Sigmoid colon (tissue), 7 donors: ENCODE results near the gene MSI1. TPM values are rescaled to one million over a fixed set of nuclear protein-coding genes. Genes with fewer than 3 reads are reported as not detected.
"Not testable (repeated sequence)": the region's sequence is repeated elsewhere in the genome, so short reads cannot be mapped to it uniquely, and the experiment has no call there.

Source experiments
- DNase-seq: peaks from one replicate; pipeline ENCODE4 v3.0.0-alpha.2; 2019
- H3K27ac ChIP-seq, 4 donors: fragments of 200-600 bp; sonication (generic); one replicate each; pipeline ENCODE4 v1.5.1; 2016 to 2019; ENCODE audit warnings: mild to moderate bottlenecking in 1 of 4
- H3K27me3 ChIP-seq, 3 donors: fragments of 200-600 bp; sonication (generic); one replicate each; pipeline ENCODE4 v1.5.1; 2019; ENCODE audit warnings: mild to moderate bottlenecking in 1 of 3
- H3K36me3 ChIP-seq, 4 donors: fragments of 200-600 bp; sonication (generic); one replicate each; pipeline ENCODE4 v1.5.1; 2016 to 2019
- H3K4me1 ChIP-seq, 4 donors: fragments of 200-600 bp; sonication (generic); one replicate each; pipeline ENCODE4 v1.5.1; 2017 to 2019
- H3K4me3 ChIP-seq, 4 donors: fragments of 200-600 bp; sonication (generic); one replicate each; pipeline ENCODE4 v1.5.1; 2017 to 2019; ENCODE audit warnings: mild to moderate bottlenecking in 2 of 4, moderate library complexity in 1 of 4
- H3K9me3 ChIP-seq, 4 donors: fragments of 200-600 bp in 3 of 4; sonication (generic) in 3 of 4; one replicate each; pipeline versions ENCODE4 v1.5.1 to v1.6.1; 2013 to 2019
- CTCF ChIP-seq, 4 experiments: fragments of 450-650 bp in 3 of 4; fragments of 200-600 bp in 1 of 4; IDR thresholded peaks; one replicate each; pipeline ENCODE4 v1.5.1; 2016 to 2019; ENCODE audit warnings: antibody characterized with exemption in 4 of 4, mild to moderate bottlenecking in 3 of 4, moderate library complexity in 2 of 4
- EP300 ChIP-seq, 4 donors: sonication (generic); formaldehyde crosslinking; IDR thresholded peaks; one replicate each; pipeline ENCODE4 v1.6.1; 2017; ENCODE audit warnings: antibody characterized with exemption in 4 of 4
- POLR2A ChIP-seq, 2 donors: fragments of 450-650 bp; IDR thresholded peaks; one replicate each; pipeline ENCODE4 v1.6.1; 2016; ENCODE audit warnings: antibody characterized with exemption in 2 of 2, mild to moderate bottlenecking in 2 of 2, moderate library complexity in 2 of 2
- POLR2AphosphoS5 ChIP-seq, 4 donors: sonication (generic); formaldehyde crosslinking; IDR thresholded peaks; one replicate each; pipeline ENCODE4 v1.6.1; 2017; ENCODE audit warnings: antibody characterized with exemption in 4 of 4
- WGBS, 2 donors: extraction: QIAGEN DNeasy Blood & Tissue Kit; methylation state at CpG; one replicate each; pipeline ENCODE4 v1.1.7; 2013; 5-methylcytosine and 5-hydroxymethylcytosine counted together
- intact Hi-C: fragments of 100-400 bp; cut with DNase I; formaldehyde crosslinking; loops from one replicate; pipeline ENCODE4 v1.15.1; 2023
- polyA plus RNA-seq, 3 donors: library from polyadenylated mRNA; stranded (reverse); fragments of 200-250 nt; gene quantifications; one replicate each; pipeline ENCODE4 v1.2.3, GENCODE V29; 2013
- total RNA-seq, 4 donors: library from RNA; depleted of rRNA; stranded (reverse); fragments of >200 nt; gene quantifications; one replicate each; pipeline ENCODE4 v1.1.0, GENCODE V29; 2016
- donor health status: healthy with polysubstance abuse.
- donor health status: Bipolar disorder and iron deficiency.
- donor health status: healthy.

Gene MSI1
- total and polyA plus RNA-seq, 7 donors = 0.60 to 1.2 (median 0.91) TPM; not detected in 3

DNA sequence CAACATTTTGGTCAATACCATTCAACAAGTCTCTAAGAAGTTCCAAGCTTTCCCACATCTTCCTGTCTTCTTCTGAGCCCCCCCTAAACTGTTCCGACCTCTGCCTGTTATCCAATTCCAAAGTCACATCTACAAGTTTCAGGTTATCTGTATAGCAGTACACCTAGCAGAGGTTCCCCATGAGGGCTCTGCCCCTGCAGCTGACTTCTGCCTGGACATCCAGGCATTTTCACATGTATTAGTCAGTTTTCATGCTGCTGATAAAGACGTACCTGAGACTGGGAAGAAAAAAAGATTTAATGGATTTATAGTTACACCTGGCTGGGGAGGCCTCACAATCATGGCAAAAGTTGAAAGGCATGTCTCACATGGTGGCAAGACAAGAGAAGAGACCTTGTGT is 31.2 kb downstream of the MSI1 start:
- Histone ChIP-seq H3K36me3 (no peaks in the 10 kb centered on the region), H3K9me3 (peaks cover 0 to 7% (median 0%) of the 10 kb centered on the region in 4 donors), H3K4me1 (no peaks in the 10 kb centered on the region), H3K27ac (no peak overlapping the region), H3K27me3 (peaks cover 0 to 7% (median 0%) of the 10 kb centered on the region in 3 donors), H3K4me3 (no peak overlapping the region)
- intact Hi-C loops = no loop called here
- DNase-seq = no peak
- no peak for TF ChIP-seq POLR2AphosphoS5 (IDR thresholded peaks at IDR 0.05)
- TF ChIP-seq POLR2A (IDR thresholded peaks at IDR 0.05) = no peak
- TF ChIP-seq CTCF (IDR thresholded peaks at IDR 0.05) = no peak
- no peak for TF ChIP-seq EP300 (IDR thresholded peaks at IDR 0.05)
- 90 to 92% methylated on average over 2 of the region's 2 CpGs for WGBS, 2 donors

DNA sequence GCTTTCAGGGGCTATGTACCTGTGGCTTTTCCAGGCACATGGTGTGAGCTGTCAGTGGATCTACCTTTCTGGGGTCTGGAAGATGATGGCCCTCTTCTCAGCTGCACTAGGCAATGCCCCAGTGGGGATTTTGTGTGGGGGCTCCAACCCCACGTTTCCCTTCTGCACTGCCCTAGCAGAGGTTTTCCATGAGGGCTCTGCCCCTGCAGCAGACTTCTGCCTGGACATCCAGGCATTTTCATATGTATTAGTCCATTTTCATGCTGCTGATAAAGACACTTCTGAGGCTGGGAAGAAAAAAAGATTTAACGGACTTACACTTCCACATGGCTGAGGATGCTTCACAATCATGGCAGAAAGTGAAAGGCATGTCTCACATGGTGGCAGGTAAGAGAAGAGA is 32.6 kb downstream of the MSI1 start:
- H3K36me3 ChIP-seq, intact Hi-C loops, H3K9me3 ChIP-seq, H3K27ac ChIP-seq, DNase-seq, H3K4me1 ChIP-seq, H3K27me3 ChIP-seq, H3K4me3 ChIP-seq: not testable (repeated sequence)
- WGBS, 2 donors = 93 to 94% methylated on average over 2 of the region's 2 CpGs

DNA sequence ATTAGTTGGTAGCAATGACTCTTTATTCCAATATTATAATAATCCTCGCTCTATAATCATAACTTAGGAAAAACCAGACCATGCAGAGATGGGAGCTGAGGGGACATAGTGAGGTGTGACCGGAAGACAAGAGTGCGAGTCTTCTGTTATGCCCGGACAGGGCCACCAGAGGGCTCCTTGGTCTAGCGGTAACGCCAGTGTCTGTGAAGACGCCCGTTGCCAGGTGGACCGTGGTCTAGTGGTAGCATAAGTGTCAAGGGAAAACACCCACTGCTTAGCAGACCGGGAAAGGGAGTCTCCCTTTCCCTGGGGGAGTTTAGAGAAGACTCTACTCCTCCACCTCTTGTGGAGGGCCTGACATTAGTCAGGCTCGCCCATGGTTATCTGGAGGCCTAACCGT is 33.5 kb downstream of the MSI1 start:
- H3K4me3 ChIP-seq, H3K27me3 ChIP-seq, H3K9me3 ChIP-seq, intact Hi-C loops, H3K4me1 ChIP-seq, H3K27ac ChIP-seq, H3K36me3 ChIP-seq: not testable (repeated sequence)
- DNase-seq = peak; percentile 74
- TF ChIP-seq CTCF (IDR thresholded peaks at IDR 0.05) = peak; percentile 38 to 57 (median 47)
- 18 to 20% methylated on average over 12 of the region's 12 CpGs for WGBS, 2 donors

GRCh38 chr12:120332523-120332922 is 36.4 kb downstream of the MSI1 start:
- no peaks in the 10 kb centered on the region for H3K27me3 ChIP-seq
- H3K4me1 ChIP-seq = no peaks in the 10 kb centered on the region
- no peak for DNase-seq
- H3K4me3 ChIP-seq = no peak overlapping the region
- H3K9me3 ChIP-seq = peaks cover 0 to 7% (median 0%) of the 10 kb centered on the region in 4 donors
- intact Hi-C loops = no loop called here
- TF ChIP-seq POLR2A (IDR thresholded peaks at IDR 0.05) = no peak
- TF ChIP-seq CTCF (IDR thresholded peaks at IDR 0.05) = no peak
- no peak for TF ChIP-seq POLR2AphosphoS5 (IDR thresholded peaks at IDR 0.05)
- no peak for TF ChIP-seq EP300 (IDR thresholded peaks at IDR 0.05)
- H3K27ac ChIP-seq = no peak overlapping the region
- 83 to 85% methylated on average over 6 to 7 of the region's 7 CpGs for WGBS, 2 donors
- no peaks in the 10 kb centered on the region for H3K36me3 ChIP-seq

DNA sequence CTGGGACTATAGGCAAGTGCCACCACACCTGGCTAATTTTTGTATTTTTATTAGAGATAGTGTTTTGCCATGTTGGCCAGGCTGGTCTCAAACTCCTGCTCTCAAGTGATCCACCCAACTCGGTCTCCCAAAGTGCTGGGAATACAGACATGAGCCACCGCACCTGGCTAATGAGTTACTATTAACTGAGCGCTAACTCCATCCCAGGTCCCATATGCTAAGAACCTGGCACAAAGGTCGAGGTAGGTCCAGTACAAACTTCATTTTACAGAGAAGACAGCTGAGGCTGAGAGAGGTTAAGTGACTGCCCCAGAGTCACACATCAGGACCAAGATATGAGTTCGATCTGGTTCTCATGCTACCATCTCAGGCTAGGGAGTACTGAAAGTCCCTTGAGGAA is 36.9 kb downstream of the MSI1 start:
- TF ChIP-seq EP300 (IDR thresholded peaks at IDR 0.05) (no peak), POLR2A (IDR thresholded peaks at IDR 0.05) (no peak), CTCF (IDR thresholded peaks at IDR 0.05) (no peak), POLR2AphosphoS5 (IDR thresholded peaks at IDR 0.05) (no peak)
- Histone ChIP-seq H3K36me3 (no peaks in the 10 kb centered on the region), H3K9me3 (peaks cover 0 to 7% (median 0%) of the 10 kb centered on the region in 4 donors), H3K27me3 (no peaks in the 10 kb centered on the region), H3K4me1 (no peaks in the 10 kb centered on the region), H3K27ac (no peak overlapping the region), H3K4me3 (no peak overlapping the region)
- intact Hi-C loops = no loop called here
- 62 to 77% methylated on average over 5 of the region's 5 CpGs for WGBS, 2 donors
- DNase-seq = no peak
